ENCODE data around the gene CYP19A1. TPM values are rescaled to one million over a fixed set of nuclear protein-coding genes. Genes with fewer than 3 reads are reported as not detected.

The CYP19A1 gene
- total and polyA plus RNA-seq, 9 of the 15 experiments (the other 6 are each of a cell fraction or from before 2014, with no cell fraction given) = 0.16 to 0.63 (median 0.47) TPM; not detected in 3

GRCh38 chr15:51350723-51351122 lies 12.3 kb upstream of the CYP19A1 start:
- TF ChIP-seq ERF (CRISPR knock-in tag; IDR thresholded peaks at IDR 0.05) (no peak), PREB (CRISPR knock-in tag; IDR thresholded peaks at IDR 0.05) (no peak), SRSF7 (optimal IDR thresholded peaks at IDR 0.05; ENCODE audit: low read depth, low read length) (no peak), DDX20 (tag; IDR thresholded peaks at IDR 0.05; ENCODE audit: low read depth) (no peak), MAFF (IDR thresholded peaks at IDR 0.05; ENCODE audit: low read length) (no peak), RBM25 (IDR thresholded peaks at IDR 0.05; ENCODE audit: low read depth, low read length, severe bottlenecking) (no peak), BRF1 (IDR thresholded peaks at IDR 0.05; ENCODE audit: borderline replicate concordance, extremely low read depth, insufficient read length) (no peak), DLX4 (CRISPR knock-in tag; IDR thresholded peaks at IDR 0.05) (no peak), ZNF511 (CRISPR knock-in tag; IDR thresholded peaks at IDR 0.05) (no peak), HMGXB4 (CRISPR knock-in tag; IDR thresholded peaks at IDR 0.05) (no peak), PML (IDR thresholded peaks at IDR 0.05; ENCODE audit: low read length) (no peak), ZBTB1 (CRISPR knock-in tag; IDR thresholded peaks at IDR 0.05; ENCODE audit: borderline replicate concordance, low read depth) (no peak)
- no peaks in the 10 kb centered on the region for H3K79me2 ChIP-seq (ENCODE audit: control insufficient read depth, insufficient read depth, low read length)
- no peak overlapping the region for H3K4me3 ChIP-seq
- no peaks in the 10 kb centered on the region for H3K9me3 ChIP-seq (replicated peaks; ENCODE audit: control insufficient read depth, insufficient read depth, low read depth, low read length)
- in situ Hi-C loops (cut with MboI) (no loop called here), intact Hi-C loops (cut with micrococcal nuclease) (no loop called here)
- FAIRE-seq (no peak), ATAC-seq (no peak), DNase-seq (ENCODE audit: extremely low read depth in 1 of 4, low spot score in 3 of 4) (no peak)
- no peak overlapping the region for H3K27ac ChIP-seq (ENCODE audit: extremely low read depth, low read depth, low read length)
- H3K9me1 ChIP-seq (ENCODE audit: control insufficient read depth, insufficient read depth, low read length) = no peaks in the 10 kb centered on the region
- POLR2A ChIA-PET = no interaction called here
- H3K9ac ChIP-seq (ENCODE audit: insufficient read depth in 1 of 2, low read depth in 2 of 2, low read length in 2 of 2) = no peak overlapping the region
- no peaks in the 10 kb centered on the region for H3K4me1 ChIP-seq (replicated peaks in 1 of 2; ENCODE audit: control insufficient read depth in 2 of 2, insufficient read depth in 2 of 2, low read length in 2 of 2)
- H3K27me3 ChIP-seq (ENCODE audit: control insufficient read depth in 2 of 2, insufficient read depth in 2 of 2, low read length in 2 of 2) = peaks cover 6 to 21% of the 10 kb centered on the region in 2 experiments; a peak in 3 of 5 replicates
- 4% methylated on average over 3 of the region's 3 CpGs for WGBS (ENCODE audit: insufficient coverage, low coverage, missing lambda C conversion rate)
- H3K36me3 ChIP-seq (ENCODE audit: control insufficient read depth, insufficient read depth, low read length) = no peaks in the 10 kb centered on the region
- CTCF ChIA-PET (ENCODE audit: low intra/inter-chr PET ratio) = no interaction called here
- H4K20me1 ChIP-seq (replicated peaks; ENCODE audit: control insufficient read depth, insufficient read depth, low read length) = no peaks in the 10 kb centered on the region
- BruUV-seq (replicated peaks) = no TSS peak
- H2AFZ ChIP-seq (ENCODE audit: low read depth, low read length) = no peak overlapping the region
- H3K4me2 ChIP-seq (ENCODE audit: insufficient read depth, low read length) = no peak overlapping the region

Measured in K562 (cell line).